PC-9 (cell line): Measurements from ENCODE around the gene MRO. TPM values are rescaled to one million over a fixed set of nuclear protein-coding genes. Genes with fewer than 3 reads are reported as not detected.

Source experiments
- BruUV-seq: library from RNA; stranded (reverse); fragments of 400-500 nt; replicated peaks from 2 replicates; lab custom pipeline; 2021; lab: Mats Ljungman, UMichigan
- CTCF ChIA-PET: fragments of 300-600 bp; sonication (Branson Sonifier 250); formaldehyde crosslinking; loops from one replicate; lab custom pipeline; 2022; ENCODE audit warnings: antibody characterized with exemption; lab: Charles Lee
- POLR2A ChIA-PET: fragments of 300-600 bp; sonication (Branson Sonifier 250); formaldehyde crosslinking; loops from one replicate; lab custom pipeline; 2022; ENCODE audit warnings: antibody characterized with exemption; ENCODE audit not compliant: unreplicated experiment; lab: Charles Lee
- DNase-seq, 2 experiments: peaks; one replicate each; pipeline versions ENCODE4 v3.0.0 to v3.0.0-alpha.2; 2015 to 2022; ENCODE audit warnings: mixed read lengths in 1 of 2
- H2AFZ ChIP-seq: fragments of 200-600 bp; sonication (generic); 2 replicates; pipeline ENCODE4 v1.8.1; 2017; ENCODE audit warnings: antibody characterized with exemption
- H3F3A ChIP-seq: fragments of 200-600 bp; sonication (generic); 2 replicates; pipeline ENCODE4 v1.8.1; 2017; ENCODE audit warnings: antibody characterized with exemption, mild to moderate bottlenecking, low read depth; ENCODE audit not compliant: insufficient read depth
- H3K27ac ChIP-seq: fragments of 200-600 bp; sonication (generic); 2 replicates; pipeline ENCODE4 v1.6.1; 2016; ENCODE audit warnings: mixed run types
- H3K27me3 ChIP-seq: fragments of 200-600 bp; sonication (generic); 2 replicates; pipeline ENCODE4 v1.6.1; 2016; ENCODE audit warnings: low read depth, mixed run types; ENCODE audit not compliant: insufficient read depth
- H3K36me3 ChIP-seq: fragments of 200-600 bp; sonication (generic); 2 replicates; pipeline ENCODE4 v1.6.1; 2016; ENCODE audit warnings: low read depth, mixed run types
- H3K4me1 ChIP-seq: fragments of 200-600 bp; sonication (generic); replicated peaks from 2 replicates; pipeline ENCODE4 v1.6.1; 2016; ENCODE audit warnings: mixed run types; ENCODE audit not compliant: insufficient read depth
- H3K4me2 ChIP-seq: fragments of 200-600 bp; sonication (generic); 2 replicates; pipeline ENCODE4 v1.6.1; 2017; ENCODE audit warnings: mixed run types
- H3K4me3 ChIP-seq: fragments of 200-600 bp; sonication (generic); 2 replicates; pipeline ENCODE4 v1.6.1; 2016; ENCODE audit warnings: mixed run types
- H3K79me2 ChIP-seq: fragments of 200-600 bp; sonication (generic); 2 replicates; pipeline ENCODE4 v1.6.1; 2017; ENCODE audit warnings: low read depth, mixed run types
- H3K9me2 ChIP-seq: fragments of 200-600 bp; sonication (generic); 2 replicates; pipeline ENCODE4 v1.8.1; 2017; ENCODE audit warnings: mild to moderate bottlenecking; ENCODE audit not compliant: insufficient read depth
- H3K9me3 ChIP-seq: fragments of 200-600 bp; sonication (generic); 2 replicates; pipeline ENCODE4 v1.8.1; 2016; ENCODE audit warnings: low read depth; ENCODE audit not compliant: insufficient read depth
- H4K20me1 ChIP-seq: fragments of 200-600 bp; sonication (generic); 2 replicates; pipeline ENCODE4 v1.8.1; 2017; ENCODE audit not compliant: insufficient read depth
- CTCF ChIP-seq: fragments of 200-600 bp; sonication (generic); conservative IDR thresholded peaks from 2 replicates; pipeline ENCODE4 v1.6.1; 2017; ENCODE audit warnings: mixed run types, antibody characterized with exemption, mild to moderate bottlenecking, moderate library complexity
- EZH2 ChIP-seq: fragments of 200-600 bp; sonication (generic); IDR thresholded peaks from 2 replicates; pipeline ENCODE4 v1.8.0; 2017; ENCODE audit warnings: antibody characterized with exemption, low read depth
- intact Hi-C: fragments of 100-400 bp; cut with micrococcal nuclease; formaldehyde crosslinking; loops from one replicate; pipeline ENCODE4 v1.10.0; 2022; ENCODE audit not compliant: unreplicated experiment
- total RNA-seq: library from RNA; stranded (reverse); gene quantifications from 2 replicates; pipeline ENCODE4 v1.2.3, GENCODE V29; 2021

The MRO gene
- total RNA-seq, 1 experiment from 2014 or later, result not detected

DNA sequence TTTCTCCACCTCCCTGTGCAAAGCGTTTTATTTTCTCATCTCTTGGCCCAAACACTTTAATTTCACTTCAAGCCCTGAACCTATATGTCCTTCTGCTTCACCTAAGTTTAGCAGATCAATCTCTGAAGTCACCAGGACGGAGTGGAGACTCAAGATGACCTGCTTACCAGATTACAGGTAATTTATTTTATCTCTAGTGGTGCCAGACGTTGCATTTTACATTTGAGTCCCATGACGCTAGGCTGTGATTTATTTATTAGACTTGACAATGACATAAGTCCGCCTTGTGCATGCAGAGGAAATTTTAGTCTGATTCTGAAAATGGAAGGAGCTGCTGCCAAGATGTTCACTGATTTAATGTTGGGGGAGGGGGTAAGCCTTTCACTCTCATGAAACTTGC, 73.9 kb downstream of the MRO start:
- Histone ChIP-seq H3K9me3 (no peaks in the 10 kb centered on the region), H3K4me1 (no peaks in the 10 kb centered on the region), H3K4me3 (no peak overlapping the region), H3K27ac (no peak overlapping the region), H3K4me2 (no peak overlapping the region), H3K9me2 (no peaks in the 10 kb centered on the region), H3K36me3 (no peaks in the 10 kb centered on the region), H4K20me1 (no peaks in the 10 kb centered on the region), H3K27me3 (peaks cover 36% of the 10 kb centered on the region), H3K79me2 (no peaks in the 10 kb centered on the region), H3F3A (no peaks in the 10 kb centered on the region), H2AFZ (no peak overlapping the region)
- CTCF ChIA-PET, result no interaction called here
- BruUV-seq, result no TSS peak
- POLR2A ChIA-PET, result no interaction called here
- TF ChIP-seq CTCF, result no peak
- no peak for TF ChIP-seq EZH2
- no peak for DNase-seq
- intact Hi-C loops, result no loop called here

Other genes with a start within 250 kb of the MRO start
- gene ME2, start 59.1 kb upstream of the MRO start, total RNA-seq, result 24.6 and 27.9 TPM in 2 replicates
- 5.2 and 6.0 TPM in 2 replicates for gene ELAC1, start 148.0 kb upstream of the MRO start, total RNA-seq
- gene SMAD4, start 210.2 kb upstream of the MRO start, total RNA-seq, result 51.2 and 60.7 TPM in 2 replicates